Measurements from ENCODE around the gene KAT8. TPM values are rescaled to one million over a fixed set of nuclear protein-coding genes. Genes with fewer than 3 reads are reported as not detected.
A peak's percentile ranks its signal among the peaks of the same experiment; 100 is the strongest.

Gene KAT8
- total and polyA plus RNA-seq, 12 donors = 51.9 to 107 (median 66.0) TPM

DNA sequence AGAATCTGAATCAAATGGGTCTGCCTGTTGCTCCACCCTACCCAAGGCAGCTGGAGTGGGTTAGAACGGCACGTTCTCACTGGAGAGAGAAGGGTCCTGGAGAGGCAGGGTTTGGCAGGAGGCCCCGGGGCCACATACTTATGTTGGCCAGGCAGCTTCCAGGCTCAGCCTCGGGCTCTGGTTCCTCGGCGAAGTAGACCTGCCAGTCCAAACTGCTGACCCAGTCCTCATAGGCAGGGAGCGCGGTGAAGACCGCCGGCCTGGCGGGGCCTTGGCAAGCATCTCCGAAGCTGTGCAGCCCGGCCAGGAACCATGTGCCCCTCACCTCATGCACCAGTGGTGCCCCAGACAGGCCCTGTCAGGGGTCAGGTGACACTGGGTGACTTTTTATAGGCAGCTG, 33.5 kb upstream of the KAT8 start:
- no peak for DNase-seq
- WGBS, 2 donors = 83 to 91% methylated on average over 13 of the region's 13 CpGs
- intact Hi-C loops (cut with DNase I) = loop anchor here in 1 of 10 donors (10.0 kb wide), 1 partner anchor 99 kb away; the partner anchor contains the start of gene HSD3B7
- H3K36me3 ChIP-seq = peaks cover 0 to 100% (median 29%) of the 10 kb centered on the region in 9 donors
- ATAC-seq = no peak
- no peak overlapping the region for H3K27ac ChIP-seq
- H3K9me3 ChIP-seq = no peaks in the 10 kb centered on the region
- peaks cover 0 to 16% (median 6%) of the 10 kb centered on the region in 9 donors for H3K4me1 ChIP-seq
- H3K27me3 ChIP-seq = no peaks in the 10 kb centered on the region
- TF ChIP-seq, protein P1, sequence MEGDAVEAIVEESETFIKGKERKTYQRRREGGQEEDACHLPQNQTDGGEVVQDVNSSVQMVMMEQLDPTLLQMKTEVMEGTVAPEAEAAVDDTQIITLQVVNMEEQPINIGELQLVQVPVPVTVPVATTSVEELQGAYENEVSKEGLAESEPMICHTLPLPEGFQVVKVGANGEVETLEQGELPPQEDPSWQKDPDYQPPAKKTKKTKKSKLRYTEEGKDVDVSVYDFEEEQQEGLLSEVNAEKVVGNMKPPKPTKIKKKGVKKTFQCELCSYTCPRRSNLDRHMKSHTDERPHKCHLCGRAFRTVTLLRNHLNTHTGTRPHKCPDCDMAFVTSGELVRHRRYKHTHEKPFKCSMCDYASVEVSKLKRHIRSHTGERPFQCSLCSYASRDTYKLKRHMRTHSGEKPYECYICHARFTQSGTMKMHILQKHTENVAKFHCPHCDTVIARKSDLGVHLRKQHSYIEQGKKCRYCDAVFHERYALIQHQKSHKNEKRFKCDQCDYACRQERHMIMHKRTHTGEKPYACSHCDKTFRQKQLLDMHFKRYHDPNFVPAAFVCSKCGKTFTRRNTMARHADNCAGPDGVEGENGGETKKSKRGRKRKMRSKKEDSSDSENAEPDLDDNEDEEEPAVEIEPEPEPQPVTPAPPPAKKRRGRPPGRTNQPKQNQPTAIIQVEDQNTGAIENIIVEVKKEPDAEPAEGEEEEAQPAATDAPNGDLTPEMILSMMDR (IDR thresholded peaks at IDR 0.05) = no peak
- no peak overlapping the region for H3K4me3 ChIP-seq

DNA sequence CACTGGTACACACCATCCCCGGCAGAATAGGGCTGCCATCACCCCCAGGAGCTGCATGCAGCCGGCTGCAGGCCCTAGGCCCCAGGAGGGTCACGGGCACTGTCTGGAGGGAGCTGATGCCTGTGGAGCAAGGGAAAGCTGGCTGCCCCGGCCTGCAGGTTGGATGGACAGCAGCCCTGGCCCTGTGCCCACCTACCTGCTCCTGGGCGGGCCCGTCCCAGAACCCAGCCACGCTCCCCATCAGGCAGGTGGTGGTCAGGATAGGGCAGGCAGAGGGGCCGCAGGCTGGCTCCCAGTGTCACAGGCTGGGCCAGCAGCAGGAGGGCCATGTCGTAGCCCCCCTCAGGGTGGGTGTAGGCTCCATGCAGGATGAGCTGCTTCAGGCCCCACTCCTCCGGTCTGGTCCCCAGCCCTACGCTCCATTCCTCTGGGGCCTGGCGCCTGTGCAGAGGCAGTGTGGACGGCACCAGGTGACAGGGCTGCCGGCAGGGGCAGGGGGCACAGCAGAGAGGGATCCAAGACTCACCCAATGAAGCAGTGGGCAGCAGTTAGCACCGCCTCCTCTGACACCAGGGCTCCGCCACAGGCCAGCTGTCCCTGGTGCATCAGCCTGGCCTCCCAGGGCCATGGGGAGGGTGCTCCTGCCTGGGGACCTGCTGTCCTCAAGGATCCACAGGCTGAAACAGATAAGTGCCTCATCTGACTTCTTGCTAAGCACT, 32.7 kb upstream of the KAT8 start:
- H3K36me3 ChIP-seq = peaks cover 0 to 100% (median 22%) of the 10 kb centered on the region in 9 donors
- intact Hi-C loops (cut with DNase I) = loop anchor here in 2 of 10 donors (5.0 to 10.0 kb wide), 2 partner anchors 37 to 100 kb away; partner anchors contain the start of gene HSD3B7 (in 1 of the 2)
- TF ChIP-seq, protein P1 (IDR thresholded peaks at IDR 0.05) = no peak
- no peaks in the 10 kb centered on the region for H3K27me3 ChIP-seq
- H3K9me3 ChIP-seq = no peaks in the 10 kb centered on the region
- no peak for DNase-seq
- WGBS, 2 donors = 90% methylated on average over 16 of the region's 16 CpGs
- H3K4me3 ChIP-seq = no peak overlapping the region
- ATAC-seq = peak in 2 of 8 donors; percentile 16 to 22
- peaks cover 0 to 16% (median 6%) of the 10 kb centered on the region in 9 donors for H3K4me1 ChIP-seq
- H3K27ac ChIP-seq = no peak overlapping the region

DNA sequence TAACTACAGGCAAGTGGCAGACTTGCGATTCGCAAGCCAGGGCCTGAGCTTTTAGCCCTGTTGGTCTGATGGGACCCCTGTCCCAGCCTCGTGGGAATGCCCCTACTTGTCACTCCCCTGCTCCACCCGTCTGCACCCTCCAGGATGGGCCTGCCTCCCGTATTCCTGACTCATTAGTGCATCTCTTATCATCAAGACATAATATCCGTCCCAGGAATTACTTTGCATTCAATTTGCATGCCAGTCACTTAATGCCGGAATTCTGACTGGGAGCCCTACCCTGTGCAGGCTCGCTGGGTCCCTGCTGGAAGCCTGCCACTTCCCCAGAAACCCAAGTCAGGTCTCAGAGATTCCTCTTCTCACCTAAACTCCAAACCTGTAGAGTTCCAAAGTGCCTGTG, 32.1 kb upstream of the KAT8 start:
- Histone ChIP-seq H3K27ac (no peak overlapping the region), H3K27me3 (no peaks in the 10 kb centered on the region), H3K9me3 (no peaks in the 10 kb centered on the region), H3K4me3 (no peak overlapping the region), H3K4me1 (peaks cover 0 to 16% (median 6%) of the 10 kb centered on the region in 9 donors), H3K36me3 (peaks cover 0 to 100% (median 17%) of the 10 kb centered on the region in 9 donors)
- 76 to 79% methylated on average over 8 of the region's 8 CpGs for WGBS, 2 donors
- TF ChIP-seq, protein P1 (IDR thresholded peaks at IDR 0.05) = no peak
- ATAC-seq (no peak), DNase-seq (no peak)
- intact Hi-C loops (cut with DNase I) = loop anchor here in 2 of 10 donors (5.0 to 10.0 kb wide), 2 partner anchors 38 to 101 kb away; partner anchors contain the start of gene HSD3B7 (in 1 of the 2)

DNA sequence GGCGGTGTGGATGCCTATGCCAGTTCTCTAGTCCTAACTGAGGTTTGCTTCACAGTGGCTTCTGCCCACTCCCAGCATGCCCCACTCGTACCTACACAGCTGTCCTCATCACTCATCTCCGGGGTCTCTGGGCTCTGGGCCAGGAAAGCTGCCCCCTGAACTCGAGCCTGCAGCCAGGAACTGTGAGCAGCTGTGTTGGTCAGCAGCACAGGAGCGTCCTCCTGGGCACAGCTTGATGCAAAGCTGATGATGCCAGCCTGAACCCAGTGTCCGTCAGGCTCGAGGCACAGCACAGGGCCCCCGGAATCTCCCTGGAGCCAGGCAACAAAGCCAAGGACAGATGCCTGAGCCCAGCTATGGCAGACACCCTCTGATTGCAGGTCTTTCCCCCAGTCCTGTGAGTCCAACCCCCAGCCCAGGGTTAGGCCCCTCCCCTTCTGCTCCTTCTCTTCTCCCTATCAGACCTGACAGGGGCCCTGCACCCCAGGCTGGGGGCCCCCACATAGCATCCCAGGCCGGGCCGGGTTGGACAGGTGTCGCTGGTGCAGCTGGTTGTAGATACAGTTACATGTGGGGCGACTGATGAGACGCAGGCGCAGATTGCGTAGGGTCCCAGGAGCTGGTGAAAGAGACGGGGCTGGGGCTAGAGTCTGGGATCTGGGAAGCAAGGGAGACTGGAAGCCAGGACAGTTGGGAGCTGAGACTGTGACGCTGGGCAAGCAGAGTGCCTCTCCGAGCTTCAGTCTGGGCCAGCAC, 31.4 kb upstream of the KAT8 start:
- TF ChIP-seq, protein P1 (IDR thresholded peaks at IDR 0.05) = no peak
- Histone ChIP-seq H3K9me3 (no peaks in the 10 kb centered on the region), H3K4me1 (peaks cover 0 to 16% (median 6%) of the 10 kb centered on the region in 9 donors), H3K27ac (no peak overlapping the region), H3K4me3 (no peak overlapping the region), H3K36me3 (peaks cover 0 to 100% (median 17%) of the 10 kb centered on the region in 9 donors), H3K27me3 (no peaks in the 10 kb centered on the region)
- no peak for ATAC-seq
- 84 to 86% methylated on average over 18 of the region's 18 CpGs for WGBS, 2 donors
- intact Hi-C loops (cut with DNase I) = loop anchor here in 2 of 10 donors (5.0 to 10.0 kb wide), 2 partner anchors 39 to 101 kb away; partner anchors contain the start of gene HSD3B7 (in 1 of the 2)
- DNase-seq = no peak

Measured in heart right ventricle (tissue), 16 donors.